Epidermal melanocyte (primary cell): ENCODE measurements around the gene DGKD.

Experiments used
- DNase-seq: peaks from one replicate; pipeline ENCODE4 v3.0.0; 2011; ENCODE audit warnings: low spot score; ENCODE audit not compliant: insufficient read length

Gene DGKD

GRCh38 chr2:233336541-233336940 is 17.8 kb upstream of the DGKD start:
- DNase-seq, result no peak

- no peak for DNase-seq
Observed at GRCh38 chr2:233338046-233338445, 16.2 kb upstream of the DGKD start.

- no peak for DNase-seq
Observed at GRCh38 chr2:233338812-233339368, 15.4 kb upstream of the DGKD start.

GRCh38 chr2:233339427-233339826 is 14.9 kb upstream of the DGKD start:
- no peak for DNase-seq

- DNase-seq, result no peak
Observed at GRCh38 chr2:233341296-233341695, 13.0 kb upstream of the DGKD start.

- DNase-seq, result no peak
Observed at GRCh38 chr2:233342301-233342700, 12.0 kb upstream of the DGKD start.

- DNase-seq, result no peak
Observed at GRCh38 chr2:233343171-233343705, 11.1 kb upstream of the DGKD start.

- no peak for DNase-seq
Observed at GRCh38 chr2:233346376-233346775, 7.9 kb upstream of the DGKD start.

- no peak for DNase-seq
Observed at GRCh38 chr2:233346930-233347329, 7.4 kb upstream of the DGKD start.

- no peak for DNase-seq
Observed at GRCh38 chr2:233349005-233349998, 5.0 kb upstream of the DGKD start.

- DNase-seq, result peak; percentile 79
Observed at GRCh38 chr2:233350708-233351107, 3.6 kb upstream of the DGKD start.

- no peak for DNase-seq
Observed at GRCh38 chr2:233351423-233351822, 2.9 kb upstream of the DGKD start.

GRCh38 chr2:233352141-233352842 is 2.0 kb upstream of the DGKD start:
- DNase-seq, result no peak

- no peak for DNase-seq
Observed at GRCh38 chr2:233353101-233353768, 1.1 kb upstream of the DGKD start.

- no peak for DNase-seq
Observed at GRCh38 chr2:233354500-233354924, 218 bp downstream of the DGKD start.

GRCh38 chr2:233354971-233355574 is 779 bp downstream of the DGKD start:
- DNase-seq, result no peak

GRCh38 chr2:233355916-233356315 is 1.6 kb downstream of the DGKD start:
- DNase-seq, result no peak

GRCh38 chr2:233356546-233357308 is 2.4 kb downstream of the DGKD start:
- no peak for DNase-seq

- DNase-seq, result no peak
Observed at GRCh38 chr2:233358335-233358734, 4.0 kb downstream of the DGKD start.

- DNase-seq, result no peak
Observed at GRCh38 chr2:233358947-233359346, 4.7 kb downstream of the DGKD start.
